GM18861 (cell line): ENCODE measurements around the gene KRTAP15-1.

Experiments used
- ATAC-seq: cut with Tn5 transposase; IDR thresholded peaks from one replicate; pipeline ENCODE4 v1.9.1; 2021; ENCODE audit not compliant: unreplicated experiment

Gene KRTAP15-1

GRCh38 chr21:30486180-30486579, 46.1 kb downstream of the KRTAP15-1 start:
- no peak for ATAC-seq

GRCh38 chr21:30487336-30487735, 47.3 kb downstream of the KRTAP15-1 start, which contains the start of gene KRTAP19-2:
Gene KRTAP19-2, minus strand, starts transcription at chr21:30487436. Its CDS starts 88 bp downstream, at chr21:30487348.
- ATAC-seq = no peak
